SK-N-SH (cell line): ENCODE measurements around the gene ANO4. TPM values are rescaled to one million over a fixed set of nuclear protein-coding genes. Genes with fewer than 3 reads are reported as not detected.
A peak's percentile ranks its signal among the peaks of the same experiment; 100 is the strongest.

Experiments
- CTCF ChIA-PET: fragments of 300-600, 350-600 bp; formaldehyde crosslinking; extraction: SDS; loops from one replicate; lab custom pipeline; 2021; lab: Yijun Ruan, JAX
- POLR2A ChIA-PET: fragments of 350-600 bp; sonication (Branson Sonifier 250); formaldehyde crosslinking; extraction: SDS; loops from one replicate; lab custom pipeline; 2020; ENCODE audit warnings: antibody characterized with exemption, inconsistent platforms; lab: Yijun Ruan, JAX
- DNase-seq: peaks from one replicate; pipeline ENCODE4 v3.0.0; 2012
- H2AFZ ChIP-seq: fragments of 200-600 bp; sonication (generic); 2 replicates; pipeline ENCODE4 v1.8.1; 2016; ENCODE audit warnings: antibody characterized with exemption, mild to moderate bottlenecking, low read depth
- H3F3A ChIP-seq: fragments of 200-600 bp; sonication (generic); replicated peaks from 2 replicates; pipeline ENCODE3; 2016; ENCODE audit warnings: antibody characterized with exemption, mild to moderate bottlenecking; ENCODE audit not compliant: insufficient read depth
- H3K27ac ChIP-seq, 2 experiments: fragments of 200-500 bp in 1 of 2; fragments of 200-600 bp in 1 of 2; sonication (Bioruptor generic) in 1 of 2; sonication (generic), shearing (Covaris generic) in 1 of 2; 2 replicates each; pipeline versions ENCODE4 v1.5.1 to v1.6.1; 2014 to 2016; ENCODE audit warnings: low read depth in 2 of 2, inconsistent platforms in 1 of 2, low read length in 1 of 2, mild to moderate bottlenecking in 1 of 2, mixed read lengths in 1 of 2
- H3K27me3 ChIP-seq: fragments of 200-600 bp; sonication (generic), shearing (Covaris generic); 2 replicates; pipeline ENCODE4 v1.6.1; 2016; ENCODE audit warnings: mixed run types; ENCODE audit not compliant: insufficient read depth
- H3K36me3 ChIP-seq, 2 experiments: fragments of 200-500 bp in 1 of 2; fragments of 200-600 bp in 1 of 2; sonication (Bioruptor generic) in 1 of 2; sonication (generic) in 1 of 2; replicated peaks in 1 of 2; 2 replicates each; pipeline versions ENCODE3 to v1.5.1; 2014 to 2016; ENCODE audit warnings: low read length in 1 of 2, mild to moderate bottlenecking in 1 of 2; ENCODE audit not compliant: insufficient read depth in 2 of 2, control insufficient read depth in 1 of 2
- H3K4me1 ChIP-seq, 2 experiments: fragments of 200-500 bp in 1 of 2; fragments of 200-600 bp in 1 of 2; sonication (Bioruptor generic) in 1 of 2; sonication (generic), shearing (Covaris generic) in 1 of 2; 2 replicates each; pipeline versions ENCODE4 v1.5.1 to v1.6.1; 2014 to 2016; ENCODE audit warnings: low read depth in 1 of 2, low read length in 1 of 2, mixed run types in 1 of 2; ENCODE audit not compliant: insufficient read depth in 2 of 2, control insufficient read depth in 1 of 2
- H3K4me2 ChIP-seq: fragments of 200-600 bp; sonication (generic), shearing (Covaris generic); 2 replicates; pipeline ENCODE4 v1.6.1; 2017; ENCODE audit warnings: mixed run types
- H3K4me3 ChIP-seq, 2 experiments: fragments of 200-500 bp in 1 of 2; fragments of 200-600 bp in 1 of 2; sonication (Bioruptor generic) in 1 of 2; sonication (generic), shearing (Covaris generic) in 1 of 2; 2 replicates each; pipeline versions ENCODE4 v1.5.1 to v1.8.1; 2014 to 2016; ENCODE audit warnings: low read depth in 2 of 2, inconsistent platforms in 1 of 2, low read length in 1 of 2, mild to moderate bottlenecking in 1 of 2, mixed read lengths in 1 of 2, moderate library complexity in 1 of 2
- H3K79me2 ChIP-seq: fragments of 200-600 bp; sonication (generic); 2 replicates; pipeline ENCODE4 v1.8.1; 2017; ENCODE audit warnings: mild to moderate bottlenecking; ENCODE audit not compliant: insufficient read depth
- H3K9ac ChIP-seq: fragments of 200-600 bp; sonication (generic); 2 replicates; pipeline ENCODE4 v1.6.1; 2017; ENCODE audit warnings: mixed run types
- H3K9me2 ChIP-seq: fragments of 200-600 bp; sonication (generic); 2 replicates; pipeline ENCODE4 v1.6.1; 2017; ENCODE audit warnings: mixed run types
- H3K9me3 ChIP-seq: fragments of 200-600 bp; sonication (generic); 2 replicates; pipeline ENCODE4 v1.6.1; 2017; ENCODE audit warnings: mixed run types, mild to moderate bottlenecking, moderate library complexity
- H4K20me1 ChIP-seq: fragments of 200-600 bp; sonication (generic); 2 replicates; pipeline ENCODE4 v1.6.1; 2017; ENCODE audit warnings: mild to moderate bottlenecking, mixed run types; ENCODE audit not compliant: insufficient read depth
- FOSL2 ChIP-seq: IDR thresholded peaks from 2 replicates; pipeline ENCODE4 v1.4.0; 2012; ENCODE audit warnings: low read depth, mild to moderate bottlenecking, moderate library complexity, borderline replicate concordance
- FOXJ3 ChIP-seq: sonication (generic); formaldehyde crosslinking; IDR thresholded peaks from 2 replicates; pipeline ENCODE4 v1.5.1; 2020; ENCODE audit warnings: mild to moderate bottlenecking, missing genetic modification reagents
- FOXM1 ChIP-seq: IDR thresholded peaks from 2 replicates; pipeline ENCODE4 v1.4.0; 2012; ENCODE audit warnings: low read depth, mild to moderate bottlenecking
- JUND ChIP-seq: IDR thresholded peaks from 2 replicates; pipeline ENCODE4 v1.4.0; 2012
- MXI1 ChIP-seq: IDR thresholded peaks from 2 replicates; pipeline ENCODE4 v1.6.1; 2012; ENCODE audit warnings: mild to moderate bottlenecking, low read depth, low read length, improper control_type of control experiment
- POLR2AphosphoS5 ChIP-seq: IDR thresholded peaks from 2 replicates; pipeline ENCODE4 v1.6.1; 2012; ENCODE audit warnings: low read depth, low read length
- RAD21 ChIP-seq: IDR thresholded peaks from 2 replicates; pipeline ENCODE4 v1.6.1; 2012; ENCODE audit warnings: mild to moderate bottlenecking, low read length
- RCOR1 ChIP-seq: fragments of 150-350 bp; IDR thresholded peaks from 2 replicates; pipeline ENCODE4 v1.6.1; 2017; ENCODE audit warnings: antibody characterized with exemption, low read length
- RFX5 ChIP-seq: IDR thresholded peaks from 2 replicates; pipeline ENCODE4 v1.6.1; 2012; ENCODE audit warnings: mild to moderate bottlenecking, improper control_type of control experiment, low read length
- SIN3A ChIP-seq: IDR thresholded peaks from 2 replicates; pipeline ENCODE4 v1.6.1; 2012; ENCODE audit warnings: low read depth, mild to moderate bottlenecking, low read length, moderate library complexity, borderline replicate concordance
- SMC3 ChIP-seq: IDR thresholded peaks from 2 replicates; pipeline ENCODE4 v1.6.1; 2012; ENCODE audit warnings: low read depth, low read length, improper control_type of control experiment
- TCF12 ChIP-seq: IDR thresholded peaks from 2 replicates; pipeline ENCODE4 v1.4.0; 2012
- TEAD4 ChIP-seq: IDR thresholded peaks from 2 replicates; pipeline ENCODE4 v1.4.0; 2012; ENCODE audit warnings: mild to moderate bottlenecking, borderline replicate concordance; ENCODE audit not compliant: insufficient read depth
- WGBS: methylation state at CpG from one replicate; pipeline ENCODE4 v1.1.6; 2017; ENCODE audit warnings: low lambda C conversion rate; 5-methylcytosine and 5-hydroxymethylcytosine counted together
- polyA plus RNA-seq, 3 experiments: library from polyadenylated mRNA; depleted of rRNA; stranded (reverse); fragments of >200 nt; gene quantifications; 2 replicates each; pipeline ENCODE4 v1.2.3, GENCODE V29; 2012
- TF ChIP-seq, protein P1 (sequence below): fragments of 150-350 bp; IDR thresholded peaks from 2 replicates; pipeline ENCODE4 v1.6.1; 2017; ENCODE audit warnings: antibody characterized with exemption, low read length, low read depth, borderline replicate concordance
- TF ChIP-seq, protein P2 (sequence below): IDR thresholded peaks from 2 replicates; pipeline ENCODE4 v1.4.0; 2012; ENCODE audit warnings: low read depth, borderline replicate concordance
- TF ChIP-seq, protein P3 (sequence below): IDR thresholded peaks from 2 replicates; pipeline ENCODE4 v1.4.0; 2012; ENCODE audit warnings: low read depth

The ANO4 gene
- polyA plus RNA-seq, 1 of the 3 experiments (the other 2 are of a cell fraction), result 9.4 TPM

DNA sequence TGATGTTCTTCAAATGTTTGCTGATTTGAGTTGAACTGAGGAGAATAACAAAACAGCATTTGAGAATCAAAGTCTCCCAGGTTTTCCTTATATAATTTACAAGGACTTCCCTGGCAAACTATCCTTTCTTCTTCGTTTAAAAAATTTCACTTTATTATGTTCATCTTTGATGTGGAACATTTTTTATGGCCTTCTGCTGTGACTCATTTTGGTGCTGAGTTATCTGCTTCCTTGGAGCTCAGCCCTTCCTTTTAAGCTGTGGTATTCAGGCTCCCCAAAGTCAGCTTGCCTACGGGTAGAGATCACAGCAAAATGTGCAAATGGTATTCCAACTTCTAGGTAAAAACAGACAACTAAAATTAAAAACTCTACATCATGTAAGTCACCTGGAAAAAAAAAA is 1.4 kb upstream of the ANO4 start:
- H4K20me1 ChIP-seq, result no peaks in the 10 kb centered on the region
- H3K9me3 ChIP-seq, result no peaks in the 10 kb centered on the region
- no peak overlapping the region for H3K4me3 ChIP-seq
- no peak overlapping the region for H3K4me2 ChIP-seq
- no peaks in the 10 kb centered on the region for H3K36me3 ChIP-seq
- 16% methylated on average over 2 of the region's 2 CpGs for WGBS
- peaks cover 0 to 2% of the 10 kb centered on the region in 2 experiments; a peak in 2 of 4 replicates for H3K4me1 ChIP-seq
- peak overlapping the region in 1 of 2 experiments; percentile 3; a peak in 1 of 4 replicates for H3K27ac ChIP-seq
- H3K79me2 ChIP-seq, result no peaks in the 10 kb centered on the region
- no peak overlapping the region for H3K9ac ChIP-seq
- CTCF ChIA-PET, result no interaction called here
- no peak for DNase-seq
- peak; percentile 13; the same call in 1 of the 2 replicates for TF ChIP-seq JUND
- TF ChIP-seq, protein P1, sequence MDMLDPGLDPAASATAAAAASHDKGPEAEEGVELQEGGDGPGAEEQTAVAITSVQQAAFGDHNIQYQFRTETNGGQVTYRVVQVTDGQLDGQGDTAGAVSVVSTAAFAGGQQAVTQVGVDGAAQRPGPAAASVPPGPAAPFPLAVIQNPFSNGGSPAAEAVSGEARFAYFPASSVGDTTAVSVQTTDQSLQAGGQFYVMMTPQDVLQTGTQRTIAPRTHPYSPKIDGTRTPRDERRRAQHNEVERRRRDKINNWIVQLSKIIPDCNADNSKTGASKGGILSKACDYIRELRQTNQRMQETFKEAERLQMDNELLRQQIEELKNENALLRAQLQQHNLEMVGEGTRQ, result no peak
- TF ChIP-seq, all 33 proteins: peak for 1
- H2AFZ ChIP-seq, result no peak overlapping the region
- no peaks in the 10 kb centered on the region for H3K9me2 ChIP-seq
- POLR2A ChIA-PET, result no interaction called here
- no peaks in the 10 kb centered on the region for H3K27me3 ChIP-seq
- peaks cover 7% of the 10 kb centered on the region for H3F3A ChIP-seq

GRCh38 chr12:100795174-100795799 is 711 bp downstream of the ANO4 start:
- H3K27me3 ChIP-seq, result no peaks in the 10 kb centered on the region
- CTCF ChIA-PET, result no interaction called here
- no peak for TF ChIP-seq TEAD4
- no peak for TF ChIP-seq TCF12
- TF ChIP-seq RAD21, result no peak
- TF ChIP-seq RCOR1, result no peak
- no peak for TF ChIP-seq FOXM1
- no peak for TF ChIP-seq FOXJ3
- no peaks in the 10 kb centered on the region for H3K79me2 ChIP-seq
- H3K9me2 ChIP-seq, result no peaks in the 10 kb centered on the region
- peak overlapping the region; percentile 32 for H3K4me2 ChIP-seq
- peaks cover 7% of the 10 kb centered on the region for H3F3A ChIP-seq
- DNase-seq, result no peak
- no peaks in the 10 kb centered on the region for H3K9me3 ChIP-seq
- POLR2A ChIA-PET, result no interaction called here
- peak overlapping the region in 1 of 2 experiments; percentile 26; a peak in 1 of 4 replicates for H3K4me3 ChIP-seq
- H3K27ac ChIP-seq, result no peak overlapping the region
- no peaks in the 10 kb centered on the region for H4K20me1 ChIP-seq
- H2AFZ ChIP-seq, result 0 out of 2 replicates have a peak overlapping the region, but pooled peaks have one; percentile 17
- peaks cover 0 to 7% of the 10 kb centered on the region in 2 experiments; a peak in 2 of 4 replicates for H3K4me1 ChIP-seq
- 31% methylated on average over 9 of the region's 9 CpGs for WGBS
- no peaks in the 10 kb centered on the region for H3K36me3 ChIP-seq
- no peak overlapping the region for H3K9ac ChIP-seq

- H4K20me1 ChIP-seq, result no peaks in the 10 kb centered on the region
- WGBS, result 58% methylated on average over 6 of the region's 6 CpGs
- no peaks in the 10 kb centered on the region for H3K27me3 ChIP-seq
- TF ChIP-seq, protein P2, sequence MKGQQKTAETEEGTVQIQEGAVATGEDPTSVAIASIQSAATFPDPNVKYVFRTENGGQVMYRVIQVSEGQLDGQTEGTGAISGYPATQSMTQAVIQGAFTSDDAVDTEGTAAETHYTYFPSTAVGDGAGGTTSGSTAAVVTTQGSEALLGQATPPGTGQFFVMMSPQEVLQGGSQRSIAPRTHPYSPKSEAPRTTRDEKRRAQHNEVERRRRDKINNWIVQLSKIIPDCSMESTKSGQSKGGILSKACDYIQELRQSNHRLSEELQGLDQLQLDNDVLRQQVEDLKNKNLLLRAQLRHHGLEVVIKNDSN, result no peak
- TF ChIP-seq POLR2AphosphoS5, result no peak
- TF ChIP-seq, protein P1, result no peak
- TF ChIP-seq FOSL2, result no peak
- no peak for TF ChIP-seq JUND
- TF ChIP-seq SIN3A, result no peak
- TF ChIP-seq RCOR1, result no peak
- no peak for TF ChIP-seq TCF12
- TF ChIP-seq, protein P3, sequence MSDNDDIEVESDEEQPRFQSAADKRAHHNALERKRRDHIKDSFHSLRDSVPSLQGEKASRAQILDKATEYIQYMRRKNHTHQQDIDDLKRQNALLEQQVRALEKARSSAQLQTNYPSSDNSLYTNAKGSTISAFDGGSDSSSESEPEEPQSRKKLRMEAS, result no peak
- TF ChIP-seq MXI1, result no peak
- no peak for TF ChIP-seq FOXJ3
- TF ChIP-seq SMC3, result no peak
- no peak for TF ChIP-seq RFX5
- CTCF ChIA-PET, result no interaction called here
- H3K9me2 ChIP-seq, result no peaks in the 10 kb centered on the region
- no peaks in the 10 kb centered on the region for H3K79me2 ChIP-seq
- H3K4me1 ChIP-seq, result peaks cover 0 to 7% of the 10 kb centered on the region in 2 experiments; a peak in 2 of 4 replicates
- H3K36me3 ChIP-seq, result no peaks in the 10 kb centered on the region
- no peak overlapping the region for H3K9ac ChIP-seq
- POLR2A ChIA-PET, result no interaction called here
- H3K9me3 ChIP-seq, result no peaks in the 10 kb centered on the region
- H3K27ac ChIP-seq, result no peak overlapping the region
- no peak overlapping the region for H2AFZ ChIP-seq
- no peak overlapping the region for H3K4me3 ChIP-seq
- 0 out of 2 replicates have a peak overlapping the region, but pooled peaks have one; percentile 32 for H3K4me2 ChIP-seq
- peaks cover 7% of the 10 kb centered on the region for H3F3A ChIP-seq
- DNase-seq, result no peak
Observed at GRCh38 chr12:100795800-100796179, 1.2 kb downstream of the ANO4 start.
